ENCODE measurements around the gene C3orf62.
"Not testable (repeated sequence)": the region's sequence is repeated elsewhere in the genome, so short reads cannot be mapped to it uniquely, and the experiment has no call there.

C3orf62 gene

GRCh38 chr3:49266410-49267095 is 10.5 kb downstream of the C3orf62 start:
- no peak for DNase-seq

DNA sequence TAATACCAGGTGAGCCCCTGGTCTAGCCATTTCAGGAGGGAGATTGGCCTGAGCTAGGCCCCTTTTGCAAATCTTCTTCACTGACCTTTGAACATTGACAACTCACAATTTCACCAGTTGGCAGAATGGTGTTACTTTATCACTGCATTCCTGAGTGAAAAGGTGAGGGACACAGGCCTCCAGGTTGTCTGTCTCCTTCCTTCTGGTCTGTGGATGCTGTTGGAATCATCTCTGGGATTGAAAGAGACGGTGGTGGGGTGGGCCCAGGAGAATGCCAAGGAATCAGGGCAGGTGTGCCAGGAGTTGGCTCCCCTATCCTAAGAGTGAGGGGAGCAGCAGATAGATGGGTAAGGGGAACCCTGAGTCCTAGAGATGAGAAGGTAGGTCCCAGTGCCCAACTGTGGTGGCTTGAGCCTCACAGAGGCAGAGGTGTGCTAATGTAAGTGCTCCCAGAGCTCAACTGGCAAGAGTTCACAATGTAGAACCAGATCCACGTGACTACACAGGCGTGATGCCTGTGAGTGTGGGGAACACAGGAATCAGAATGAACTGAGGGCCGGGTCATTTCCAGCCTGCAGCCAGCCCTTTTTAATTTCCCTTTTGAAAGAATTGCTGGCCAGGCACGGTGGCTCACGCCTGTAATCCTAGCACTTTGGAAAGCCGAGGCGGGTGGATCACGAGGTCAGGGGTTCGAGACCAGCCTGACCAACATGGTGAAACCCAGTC is 11.2 kb downstream of the C3orf62 start:
- no peak for DNase-seq

DNA sequence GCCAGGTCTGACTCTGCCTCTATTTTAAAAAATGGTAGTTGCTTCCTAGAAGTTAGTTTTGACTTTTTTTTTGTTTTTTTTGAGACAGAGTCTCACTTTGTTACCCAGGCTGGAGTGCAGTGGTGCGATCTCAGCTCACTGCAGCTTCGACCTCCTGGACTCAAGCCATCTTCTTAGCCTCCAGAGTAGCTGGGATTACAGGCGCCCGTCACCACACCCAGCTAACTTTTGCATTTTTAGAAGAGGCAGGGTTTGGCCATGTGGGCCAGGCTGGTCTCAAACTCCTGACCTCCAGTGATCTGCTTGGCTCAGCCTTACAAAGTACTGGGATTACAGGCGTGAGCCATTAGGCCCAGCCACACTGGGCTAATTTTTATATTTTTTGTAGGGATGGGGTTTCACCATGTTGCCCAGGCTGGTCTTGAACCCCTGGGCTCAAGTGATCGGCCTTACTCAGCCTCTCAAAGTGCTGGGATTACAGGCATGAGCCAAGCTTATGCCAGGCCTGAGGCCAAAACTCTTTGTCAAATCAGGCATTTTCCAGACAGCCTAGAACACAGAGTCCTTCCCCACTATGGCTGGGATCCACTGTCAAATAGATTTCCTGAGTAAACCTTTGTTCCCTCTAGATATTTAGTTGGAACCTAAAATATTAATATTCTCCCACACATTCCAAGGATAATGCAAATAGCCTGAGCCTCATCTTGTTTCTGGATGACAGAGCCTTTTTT is 13.7 kb downstream of the C3orf62 start:
- DNase-seq = no peak

GRCh38 chr3:49260806-49261324 is 16.2 kb downstream of the C3orf62 start:
- DNase-seq = no peak

DNA sequence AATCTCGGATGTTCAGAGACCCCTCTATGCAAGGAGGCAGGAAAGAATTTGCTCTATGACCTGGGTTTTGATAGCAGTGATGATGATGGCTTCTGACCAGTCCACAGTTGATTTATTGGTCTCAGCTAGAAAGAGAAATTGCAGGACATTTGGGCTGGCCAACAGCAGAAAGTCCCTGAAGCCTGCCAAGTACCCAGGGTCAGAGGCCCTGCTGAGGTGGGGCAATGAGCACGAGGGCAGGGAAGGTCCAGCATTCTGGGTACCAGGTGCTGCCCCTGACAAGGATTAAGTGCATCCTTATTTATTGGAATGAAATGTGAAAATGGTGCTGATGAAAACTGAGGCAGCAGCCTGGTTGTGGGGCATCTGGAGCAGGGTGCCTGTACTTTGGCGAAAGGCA is 19.8 kb downstream of the C3orf62 start:
- no peak for DNase-seq

DNA sequence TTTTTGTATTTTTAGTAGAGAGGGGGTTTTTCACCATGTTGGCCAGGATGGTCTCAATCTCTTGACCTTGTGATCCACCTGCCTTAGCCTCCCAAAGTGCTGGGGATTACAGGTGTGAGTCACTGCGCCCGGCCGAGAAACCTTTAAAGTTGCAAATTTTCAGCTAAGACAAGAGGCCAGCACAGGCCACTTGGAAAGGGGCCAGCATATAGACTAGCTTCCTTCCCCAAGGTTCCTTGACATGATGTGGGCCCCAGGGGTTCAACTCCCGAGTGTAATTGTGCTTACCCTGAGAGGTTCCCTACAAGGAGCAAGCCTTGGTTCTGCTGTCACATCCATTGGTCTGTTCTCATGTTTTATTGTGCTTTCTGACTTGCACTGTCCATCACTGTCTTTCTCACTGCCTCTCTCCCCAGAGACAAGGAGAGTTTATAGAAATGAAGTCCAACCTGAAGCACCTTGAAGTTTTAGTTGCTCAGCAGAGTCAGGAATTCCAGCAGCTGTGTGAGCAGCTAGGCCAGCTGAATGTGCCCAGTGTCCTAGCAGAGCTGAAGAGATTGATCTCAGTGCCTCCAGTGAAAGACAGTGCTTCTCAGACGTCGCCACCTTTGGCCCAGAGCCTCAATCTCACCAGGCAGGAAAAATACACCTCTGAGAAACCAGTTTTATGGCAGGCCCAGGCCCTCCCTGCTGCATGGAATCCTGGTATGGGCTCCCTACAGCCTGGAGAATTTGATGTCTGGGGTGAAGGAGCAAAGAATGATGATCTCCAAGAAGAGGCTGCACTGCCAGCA is 21.1 kb downstream of the C3orf62 start:
- DNase-seq = no peak

- no peak for DNase-seq
Measured at GRCh38 chr3:49255112-49255511, 21.9 kb downstream of the C3orf62 start.

DNA sequence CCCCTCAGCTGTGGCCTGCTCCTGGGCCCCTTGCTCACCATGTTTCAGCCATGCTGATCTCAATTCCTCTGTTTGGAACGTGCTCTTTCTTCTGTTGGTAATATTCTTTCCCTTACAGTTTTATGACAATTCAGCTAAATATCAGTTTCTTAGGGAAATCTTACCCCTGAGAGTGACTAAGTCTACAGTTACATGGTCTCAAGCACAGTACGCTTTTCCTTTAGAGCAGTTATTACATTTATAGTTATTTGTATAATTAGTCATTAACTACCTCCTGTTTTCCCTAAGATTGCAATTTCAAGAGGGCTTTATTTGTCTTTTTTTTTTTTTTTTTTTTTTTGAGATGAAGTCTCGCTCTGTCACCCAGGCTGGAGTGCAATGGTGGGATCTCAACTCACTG is 23.5 kb downstream of the C3orf62 start:
- no peak for DNase-seq

GRCh38 chr3:49248840-49249227 is 28.2 kb downstream of the C3orf62 start:
- no peak for DNase-seq

GRCh38 chr3:49244581-49245205 is 32.3 kb downstream of the C3orf62 start:
- DNase-seq = no peak

DNA sequence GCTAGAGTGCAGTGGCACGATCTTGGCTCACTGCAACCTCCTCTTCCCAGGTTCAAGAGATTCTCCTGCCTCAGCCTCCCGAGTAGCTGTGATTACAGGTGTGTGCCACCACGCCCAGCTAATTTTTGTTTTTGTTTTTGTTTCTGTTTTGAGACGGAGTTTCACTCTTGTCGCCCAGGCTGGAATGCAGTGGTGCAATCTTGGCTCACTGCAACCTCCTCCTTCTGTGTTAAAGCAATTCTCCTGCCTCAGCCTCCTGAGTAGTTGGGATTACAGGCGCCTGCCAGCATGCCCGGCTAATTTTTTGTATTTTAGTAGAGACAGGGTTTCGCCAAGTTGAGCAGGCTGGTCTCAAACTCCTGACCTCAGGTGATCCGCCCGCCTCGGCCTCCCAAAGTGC is 36.9 kb downstream of the C3orf62 start:
- DNase-seq = not testable (repeated sequence)

- DNase-seq = no peak
Measured at GRCh38 chr3:49238274-49239127, 38.5 kb downstream of the C3orf62 start.

DNA sequence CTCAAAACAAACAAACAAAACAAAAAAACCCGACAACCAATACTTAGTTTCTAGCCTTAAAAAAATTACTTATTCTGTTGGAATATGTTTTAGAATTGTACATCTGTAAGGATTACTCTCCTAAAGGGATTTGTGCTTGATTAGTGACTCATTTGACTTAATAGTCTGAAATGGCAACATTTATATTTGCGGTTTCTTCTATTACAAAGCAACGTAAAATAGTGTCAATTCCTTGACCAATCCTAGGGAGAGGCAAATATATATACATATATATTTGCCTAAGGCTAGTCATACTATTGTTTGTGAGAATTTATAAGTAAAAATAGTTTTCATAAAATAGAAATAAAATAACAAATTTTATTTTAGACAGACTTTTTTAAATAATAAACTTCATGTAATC is 39.7 kb downstream of the C3orf62 start:
- DNase-seq = no peak

GRCh38 chr3:49236226-49236625 is 40.8 kb downstream of the C3orf62 start:
- DNase-seq = no peak

DNA sequence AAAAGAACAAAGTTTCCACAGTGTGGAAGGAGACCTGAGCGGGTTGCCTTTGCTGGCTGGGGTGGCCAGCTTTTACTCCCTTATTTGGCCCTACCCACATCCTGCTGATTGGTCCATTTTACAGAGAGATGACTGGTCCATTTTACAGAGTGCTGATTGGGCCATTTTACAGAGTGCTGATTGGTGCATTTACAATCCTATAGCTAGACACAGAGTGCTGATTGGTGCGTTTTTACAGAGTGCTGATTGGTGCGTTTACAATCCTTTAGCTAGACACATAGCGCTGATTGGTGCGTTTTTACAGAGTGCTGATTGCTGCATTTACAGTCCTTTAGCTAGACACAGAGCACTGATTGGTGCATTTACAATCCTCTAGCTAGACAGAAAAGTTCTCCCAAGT is 48.2 kb downstream of the C3orf62 start:
- not testable (repeated sequence) for DNase-seq

GRCh38 chr3:49222002-49222401 is 55.0 kb downstream of the C3orf62 start:
- DNase-seq = no peak

DNA sequence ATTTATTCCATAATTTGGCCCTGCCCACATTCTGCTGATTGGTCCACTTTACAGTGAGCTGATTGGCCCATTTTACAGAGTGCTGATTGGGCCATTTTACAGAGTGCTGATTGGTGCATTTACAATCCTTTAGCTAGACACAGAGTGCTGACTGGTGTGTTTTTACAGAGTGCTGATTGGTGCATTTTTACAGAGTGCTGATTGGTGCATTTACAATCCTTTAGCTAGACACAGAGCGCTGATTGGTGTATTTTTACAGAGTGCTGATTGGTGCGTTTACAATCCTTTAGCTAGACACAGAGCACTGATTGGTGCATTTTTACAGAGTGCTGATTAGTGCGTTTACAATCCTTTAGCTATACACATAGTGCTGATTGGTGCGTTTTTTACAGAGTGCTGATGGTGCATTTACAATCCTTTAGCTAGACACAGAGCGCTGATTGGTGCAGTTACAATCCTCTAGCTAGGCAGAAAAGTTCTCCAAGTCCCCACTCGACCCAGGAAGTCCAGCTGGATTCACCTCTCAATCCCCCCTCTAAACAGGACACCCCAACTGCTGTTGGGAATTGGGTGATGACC is 56.0 kb downstream of the C3orf62 start:
- DNase-seq = not testable (repeated sequence)

GRCh38 chr3:49219132-49219531 is 57.9 kb downstream of the C3orf62 start:
- DNase-seq = no peak

All from NCI-H187 treated with DMSO at 0.1 percent for 48 hours (cell line).